ENCODE data around the gene LONRF2.
"Not testable (repeated sequence)": the region's sequence is repeated elsewhere in the genome, so short reads cannot be mapped to it uniquely, and the experiment has no call there.

Gene LONRF2

DNA sequence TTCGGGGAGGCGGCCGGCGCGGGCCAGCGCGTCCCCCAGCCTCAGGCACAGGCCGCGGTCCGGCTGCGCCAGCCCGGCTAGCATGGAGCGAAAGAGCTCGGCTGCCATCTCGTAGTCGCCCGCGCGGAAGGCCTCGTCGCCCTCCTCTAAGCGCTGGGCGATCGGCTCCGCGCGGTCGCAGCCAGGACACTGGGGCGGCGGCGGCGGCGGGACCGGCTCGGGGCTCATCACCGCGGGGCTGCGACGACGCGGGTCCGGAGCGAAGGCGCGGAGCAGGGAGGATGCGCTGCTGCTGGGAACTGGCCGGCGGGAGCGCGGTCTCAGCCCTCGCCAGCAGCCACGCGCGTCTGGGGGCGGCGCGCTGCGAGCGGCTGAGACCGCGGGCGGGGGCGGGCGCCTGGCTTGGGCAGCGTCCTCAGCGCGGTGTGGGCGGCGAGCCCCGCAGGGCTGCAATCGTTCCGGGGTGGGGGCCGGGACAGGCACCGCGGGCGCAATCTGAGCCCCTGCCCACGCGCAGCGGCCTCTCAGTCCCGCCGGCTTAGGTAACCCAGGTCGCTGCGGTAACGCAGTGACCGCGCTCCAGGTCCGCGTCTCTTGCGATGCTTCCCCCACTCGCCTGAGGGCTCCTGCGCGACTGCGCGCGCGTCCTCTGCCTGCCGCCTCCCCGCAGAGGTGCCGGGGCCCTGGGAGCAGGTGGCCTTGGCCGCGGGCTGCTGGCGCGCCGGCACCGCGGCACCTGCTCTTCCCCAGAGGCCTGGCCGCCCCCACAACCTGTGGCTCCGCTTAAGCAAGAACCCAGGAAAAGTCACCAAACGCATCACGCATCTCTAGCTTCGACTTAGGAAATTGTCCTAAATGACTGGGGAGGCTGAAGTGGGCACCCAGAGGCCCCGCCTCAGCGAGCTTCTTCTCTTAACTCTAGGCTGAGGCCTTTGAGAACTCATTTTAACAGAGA, at the start of gene LONRF2:
LONRF2 (minus strand) TSS at position 636 of the 955 bp plus-strand sequence; CDS start at position 228, 408 bp downstream.
- DNase-seq (ENCODE audit: low read depth in 1 of 2, low spot score in 1 of 2) = no peak

DNA sequence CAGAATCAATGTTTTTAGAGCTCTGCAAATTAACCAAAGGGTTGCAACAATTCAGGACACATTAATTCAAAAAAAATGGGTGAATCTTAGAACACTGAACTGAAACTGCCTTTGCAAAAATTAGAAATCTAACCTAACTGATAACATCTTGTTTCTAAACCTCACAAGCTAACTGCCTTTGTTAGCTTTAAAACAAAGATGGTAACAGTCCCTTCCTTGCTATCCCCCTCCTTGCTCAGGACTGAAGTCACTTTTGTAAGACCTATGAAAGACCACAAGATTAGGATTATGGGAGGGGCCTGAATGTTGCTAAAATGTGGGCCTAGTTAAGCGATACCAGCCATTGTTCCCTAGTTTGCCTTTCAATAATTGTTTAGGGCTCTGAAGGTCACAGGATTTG, 44.9 kb upstream of the LONRF2 start:
- no peak for DNase-seq (ENCODE audit: low read depth in 1 of 2, low spot score in 1 of 2)

DNA sequence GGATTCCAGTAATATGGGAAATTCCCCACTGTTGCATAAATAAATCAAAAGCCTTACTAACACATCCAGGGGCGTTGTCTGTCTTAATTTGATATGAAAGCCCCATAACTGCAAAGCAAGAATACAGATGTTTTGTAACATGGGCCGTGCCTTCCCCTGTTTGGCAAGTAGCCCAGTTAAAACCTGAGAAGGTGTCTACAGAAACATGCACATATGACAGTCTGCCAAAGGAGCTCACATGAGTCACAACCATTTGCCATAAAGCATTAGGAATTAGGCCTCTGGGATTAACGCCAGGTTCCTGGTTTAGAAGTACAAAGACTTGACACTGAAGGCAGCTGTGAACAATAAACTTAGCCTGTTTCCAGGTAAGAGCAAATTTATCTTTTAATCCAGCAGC, 43.1 kb upstream of the LONRF2 start:
- DNase-seq (ENCODE audit: low read depth in 1 of 2, low spot score in 1 of 2) = no peak

GRCh38 chr2:100362269-100362668, 40.0 kb upstream of the LONRF2 start:
- DNase-seq (ENCODE audit: low read depth in 1 of 2, low spot score in 1 of 2) = not testable (repeated sequence)

GRCh38 chr2:100359576-100359975, 37.3 kb upstream of the LONRF2 start:
- no peak for DNase-seq (ENCODE audit: low read depth in 1 of 2, low spot score in 1 of 2)

DNA sequence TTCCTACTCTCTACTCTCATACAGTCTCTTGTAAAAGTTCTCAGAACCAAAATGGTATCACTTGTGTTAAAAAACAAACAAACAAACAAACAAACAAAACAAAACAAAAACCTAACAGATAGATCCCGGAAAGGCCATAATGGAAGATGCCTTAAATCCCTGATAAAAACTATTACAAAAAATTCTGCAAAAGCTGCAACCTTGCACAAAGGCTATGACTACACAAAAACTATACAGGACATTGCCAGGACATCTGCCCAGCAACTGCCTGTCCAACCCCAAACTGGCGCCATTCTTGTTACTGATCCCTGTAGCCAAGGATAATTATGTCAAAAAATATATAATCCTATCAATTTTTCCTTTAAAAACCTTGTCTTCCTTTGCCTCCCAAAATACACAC, 36.3 kb upstream of the LONRF2 start:
- DNase-seq (ENCODE audit: low read depth in 1 of 2, low spot score in 1 of 2) = no peak

- no peak for DNase-seq (ENCODE audit: low read depth in 1 of 2, low spot score in 1 of 2)
These were observed 30.2 kb upstream of the LONRF2 start for GRCh38 chr2:100352521-100352920.

DNA sequence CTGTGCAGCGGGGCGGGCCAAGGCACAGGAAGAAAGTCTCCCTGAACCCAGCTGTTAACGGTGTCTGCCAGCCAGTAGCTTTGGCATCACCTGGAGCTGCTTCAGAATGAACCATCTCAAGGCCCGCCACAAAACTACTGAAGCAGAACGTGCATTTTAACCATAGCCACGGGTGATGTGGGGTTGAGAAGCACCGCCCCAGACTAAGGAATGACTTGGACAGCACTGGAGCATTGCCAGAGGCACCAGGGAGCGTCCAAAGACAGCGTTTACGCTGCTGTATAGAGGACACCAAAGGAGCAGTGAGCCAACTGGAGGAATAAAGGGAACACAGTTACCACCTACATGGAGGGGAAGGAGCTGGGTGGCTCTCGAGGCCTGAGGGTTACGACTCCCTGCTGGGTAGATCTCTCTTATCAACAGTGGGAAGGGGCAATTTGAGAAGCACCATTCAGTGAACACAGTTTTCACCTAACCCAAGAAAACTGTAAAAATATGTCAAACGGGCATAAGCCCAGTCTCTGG, 28.4 kb upstream of the LONRF2 start:
- DNase-seq (ENCODE audit: low read depth in 1 of 2, low spot score in 1 of 2) = no peak

DNA sequence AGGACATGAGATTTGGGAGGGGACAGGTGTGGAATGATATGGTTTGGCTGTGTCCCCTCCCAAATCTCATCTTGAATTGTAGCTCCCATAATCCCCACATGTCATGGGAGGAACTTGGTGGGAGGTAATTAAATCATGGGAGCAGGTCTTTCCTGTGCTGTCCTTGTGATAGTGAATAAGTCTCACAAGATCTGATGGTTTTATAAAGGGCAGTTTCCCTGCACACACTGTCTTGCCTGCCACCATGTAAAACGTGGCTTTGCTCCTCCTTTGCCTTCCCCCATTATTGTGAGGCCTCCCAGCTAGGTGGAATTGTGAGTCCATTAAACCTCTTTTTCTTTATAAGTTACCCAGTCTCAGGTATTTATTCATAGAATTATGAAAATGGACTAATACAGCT, 22.8 kb upstream of the LONRF2 start:
- DNase-seq (ENCODE audit: low read depth in 1 of 2, low spot score in 1 of 2) = not testable (repeated sequence)

DNA sequence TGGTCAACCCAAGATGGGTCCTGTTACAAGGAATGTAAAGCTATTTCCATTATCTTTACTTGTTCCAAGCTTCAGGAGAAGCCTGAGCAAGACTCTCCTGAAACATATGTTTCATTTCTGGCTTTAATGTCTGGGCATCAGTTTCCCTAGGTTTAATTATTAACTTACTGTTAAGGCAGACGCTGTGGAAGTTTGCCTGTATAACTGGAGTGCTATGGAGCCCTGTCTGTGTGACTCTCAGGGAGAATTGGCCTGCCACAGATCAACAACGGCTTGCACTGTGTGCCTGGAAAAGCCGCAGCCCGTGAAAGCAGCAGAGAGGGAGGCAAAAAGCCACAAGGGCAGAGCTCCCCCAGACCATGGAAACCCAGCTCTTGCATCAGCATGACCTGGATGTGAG, 22.1 kb upstream of the LONRF2 start:
- no peak for DNase-seq (ENCODE audit: low read depth in 1 of 2, low spot score in 1 of 2)

DNA sequence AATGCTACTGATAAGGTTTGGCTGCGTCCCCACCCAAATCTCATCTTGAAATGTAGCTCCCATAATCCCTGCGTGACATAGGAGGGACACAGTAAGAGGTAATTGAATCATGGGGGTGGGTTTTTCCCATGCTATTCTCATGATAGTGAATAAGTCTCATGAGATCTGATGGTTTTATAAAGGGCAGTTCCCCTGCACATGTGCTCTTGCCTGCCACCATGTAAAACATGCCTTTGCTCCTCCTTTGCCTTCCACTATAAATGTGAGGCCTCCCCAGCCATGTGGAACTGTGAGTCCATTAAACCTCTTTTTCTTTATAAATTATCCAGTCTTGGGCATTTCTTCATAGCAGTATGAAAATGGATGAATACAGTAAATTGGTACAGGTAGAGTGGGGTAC, 20.2 kb upstream of the LONRF2 start:
- DNase-seq (ENCODE audit: low read depth in 1 of 2, low spot score in 1 of 2) = not testable (repeated sequence)

DNA sequence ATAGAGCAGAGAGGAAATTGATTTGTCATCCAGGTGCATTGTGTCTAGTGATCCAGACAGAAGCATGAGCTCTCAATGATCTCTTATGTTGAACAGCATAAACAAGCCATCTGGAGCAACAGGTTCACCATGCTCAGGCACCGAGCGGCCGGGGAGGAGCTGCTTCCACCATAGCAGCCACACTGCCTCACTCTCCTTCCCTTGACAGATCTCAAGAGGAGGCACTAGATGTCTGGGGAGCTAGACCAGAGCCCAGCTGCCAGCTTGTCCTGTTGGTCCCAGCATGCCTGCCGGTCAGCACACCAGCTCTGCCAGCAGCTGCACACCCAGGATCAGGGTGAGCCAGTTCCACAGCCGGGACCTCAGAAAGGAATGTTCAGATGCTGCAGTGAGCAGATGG, 17.5 kb upstream of the LONRF2 start:
- DNase-seq (ENCODE audit: low read depth in 1 of 2, low spot score in 1 of 2) = no peak

DNA sequence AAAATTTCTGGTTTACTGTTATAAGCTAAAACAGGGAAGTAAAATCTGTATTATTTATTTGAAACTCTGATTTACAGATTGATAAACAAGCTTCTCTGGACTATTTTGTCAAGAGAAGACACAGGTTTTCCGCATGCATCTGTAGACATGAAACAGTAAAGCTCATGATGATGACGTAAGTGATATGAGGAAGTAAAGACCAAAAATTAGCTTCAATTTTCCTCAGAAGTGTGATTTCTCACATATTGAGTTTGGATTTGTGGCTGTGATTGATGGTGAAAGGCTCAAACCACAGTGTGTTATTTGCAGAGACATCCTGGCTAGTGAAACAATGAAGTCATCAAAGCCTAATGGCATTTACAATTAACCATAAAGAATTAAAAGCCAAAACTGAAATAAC, 12.6 kb upstream of the LONRF2 start:
- no peak for DNase-seq (ENCODE audit: low read depth in 1 of 2, low spot score in 1 of 2)

DNA sequence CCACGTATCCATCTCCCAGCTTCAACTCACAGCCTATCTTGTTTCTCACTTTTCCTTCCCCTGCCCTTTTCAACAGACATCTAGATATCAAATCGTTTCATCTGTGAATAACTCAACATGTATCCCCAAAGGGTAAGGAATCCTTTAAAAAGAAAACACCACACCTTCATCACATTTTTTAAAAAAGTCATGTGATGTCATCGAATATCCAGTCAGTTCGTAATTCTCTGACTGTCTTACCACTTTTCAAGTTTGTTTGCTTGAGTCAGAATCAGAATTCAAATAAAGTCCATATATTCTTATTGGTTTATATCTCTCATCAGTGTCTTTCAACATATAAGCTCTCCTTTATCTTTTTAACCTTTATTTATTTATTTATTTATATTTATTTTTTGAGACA, 5.4 kb upstream of the LONRF2 start:
- no peak for DNase-seq (ENCODE audit: low read depth in 1 of 2, low spot score in 1 of 2)

- no peak for DNase-seq (ENCODE audit: low read depth in 1 of 2, low spot score in 1 of 2)
These were observed 979 bp downstream of the LONRF2 start for GRCh38 chr2:100321179-100321865.

DNA sequence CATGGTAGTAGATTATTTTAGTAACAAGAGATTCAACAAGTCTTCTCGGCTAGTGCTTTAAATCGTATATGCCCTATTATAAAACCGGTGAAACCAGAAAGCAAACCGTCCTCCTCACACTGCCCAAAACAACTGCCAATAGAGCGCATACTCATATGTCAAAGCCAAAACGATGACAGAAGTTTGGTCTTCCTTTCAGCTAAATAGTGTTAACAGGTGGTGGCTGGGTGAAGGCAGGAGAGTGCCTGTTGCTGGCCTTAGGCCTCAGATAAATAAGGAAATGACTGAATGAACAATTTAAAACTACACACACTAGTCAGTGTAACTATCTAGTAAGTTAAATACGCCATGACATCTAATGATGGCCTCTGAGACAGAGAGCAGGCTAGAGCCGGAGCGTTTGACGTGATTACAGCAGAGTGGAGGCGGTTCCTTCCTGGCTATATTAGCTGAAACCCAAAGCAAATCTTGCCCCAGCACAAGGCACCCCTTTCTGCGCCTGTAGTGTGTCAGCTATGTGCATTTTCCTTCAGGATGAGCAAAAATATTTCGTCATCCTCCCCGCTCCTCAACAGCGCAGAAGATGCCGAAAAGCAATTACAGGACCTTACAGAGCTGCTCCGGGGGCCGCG, 1.6 kb downstream of the LONRF2 start:
- DNase-seq (ENCODE audit: low read depth in 1 of 2, low spot score in 1 of 2) = no peak

DNA sequence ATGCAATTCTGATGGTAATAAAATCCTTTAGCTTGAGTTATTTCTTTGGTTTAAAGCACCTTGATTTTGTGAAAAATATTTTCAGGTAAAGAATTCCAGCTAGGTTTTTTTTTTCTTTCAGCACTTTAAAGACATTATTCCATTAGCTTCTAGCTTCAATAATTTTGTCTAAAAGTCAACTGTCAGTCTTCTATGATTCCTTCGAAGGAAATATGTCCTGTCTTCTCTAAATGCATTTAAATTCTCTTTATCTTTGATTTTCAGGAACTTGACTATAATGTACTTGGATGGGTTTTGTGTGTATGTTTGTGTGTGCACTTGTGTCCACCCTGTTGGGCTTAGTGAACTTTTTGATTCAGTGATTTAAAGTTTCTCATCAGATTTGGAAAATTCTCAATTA, 4.7 kb downstream of the LONRF2 start:
- DNase-seq (ENCODE audit: low read depth in 1 of 2, low spot score in 1 of 2) = no peak

DNA sequence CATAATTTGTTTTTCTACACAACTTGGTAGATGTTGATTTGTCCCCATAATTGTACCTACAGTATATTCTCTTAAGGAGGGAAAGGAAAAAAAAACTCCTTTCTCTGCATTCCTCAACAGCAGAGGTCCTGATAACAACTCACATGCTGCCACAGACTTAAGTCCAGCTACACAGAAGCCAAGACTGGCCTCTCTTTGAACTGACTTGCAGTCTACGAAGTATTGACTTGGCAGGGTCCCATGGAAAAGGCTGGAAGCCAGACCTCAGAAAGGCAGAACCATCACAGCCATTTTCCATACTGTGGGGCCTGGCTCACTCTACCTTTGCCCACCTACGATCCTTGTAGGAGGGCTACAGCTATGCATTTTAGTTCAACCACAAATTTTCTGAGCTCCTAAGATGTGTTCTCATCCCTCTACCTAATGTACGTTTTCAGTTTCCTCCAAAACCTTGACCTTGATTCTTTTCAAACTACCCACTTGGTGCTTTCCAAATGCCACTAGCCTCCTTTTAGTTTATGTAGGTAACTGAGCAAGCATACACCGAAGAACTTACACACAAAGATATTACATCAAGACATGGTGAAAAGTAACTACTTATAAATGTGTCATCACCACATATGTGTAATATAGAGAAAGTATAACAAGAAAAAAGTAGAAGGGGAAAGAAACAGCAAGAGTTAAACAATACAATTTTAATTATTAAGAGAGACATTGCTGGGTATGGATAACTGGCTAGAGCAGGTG, 12.2 kb downstream of the LONRF2 start:
- DNase-seq (ENCODE audit: low read depth in 1 of 2, low spot score in 1 of 2) = no peak

- no peak for DNase-seq (ENCODE audit: low read depth in 1 of 2, low spot score in 1 of 2)
These were observed 13.0 kb downstream of the LONRF2 start for GRCh38 chr2:100309311-100309710.

- no peak for DNase-seq (ENCODE audit: low read depth in 1 of 2, low spot score in 1 of 2)
These were observed 18.6 kb downstream of the LONRF2 start for GRCh38 chr2:100303744-100304143.

GRCh38 chr2:100302585-100302892, 19.8 kb downstream of the LONRF2 start:
- no peak for DNase-seq (ENCODE audit: low read depth in 1 of 2, low spot score in 1 of 2)
